Coronary artery (tissue), 2 donors: Measurements from ENCODE around the gene POLK.

Source experiments
- DNase-seq: peaks from one replicate; pipeline ENCODE4 v3.0.0-alpha.2; 2017; ENCODE audit warnings: low spot score
- H3K27ac ChIP-seq, 2 donors: fragments of 200-600 bp; sonication (generic); one replicate each; pipeline ENCODE4 v1.5.1; 2016 to 2019
- H3K4me3 ChIP-seq: fragments of 200-600 bp; sonication (generic); 2 replicates; pipeline ENCODE4 v1.5.1; 2016; ENCODE audit warnings: mild to moderate bottlenecking, moderate library complexity
- TF ChIP-seq, protein P1 (sequence below): fragments of 200-600 bp; sonication (generic); IDR thresholded peaks from one replicate; pipeline ENCODE4 v1.5.1; 2019; ENCODE audit warnings: antibody characterized with exemption

POLK gene

DNA sequence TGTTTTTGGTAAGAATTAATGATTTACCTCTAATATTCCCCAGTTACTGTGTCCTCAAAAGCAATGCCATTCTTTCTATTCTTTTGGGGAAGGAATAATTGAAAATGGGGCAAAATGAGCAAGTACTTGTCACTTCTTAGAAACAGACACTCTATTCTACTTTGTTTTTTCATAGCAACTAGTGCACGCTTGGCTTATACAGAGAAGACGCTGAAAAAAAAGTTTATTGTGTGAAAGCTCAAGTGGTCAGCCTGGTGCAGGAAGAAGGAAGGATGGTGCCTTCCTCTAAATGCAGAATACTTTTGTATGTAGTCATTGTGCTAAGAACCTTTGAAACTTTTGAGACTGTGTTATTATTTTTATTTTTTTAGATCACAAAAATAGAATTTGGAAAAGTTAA is 129.1 kb downstream of the POLK start:
- TF ChIP-seq, protein P1, sequence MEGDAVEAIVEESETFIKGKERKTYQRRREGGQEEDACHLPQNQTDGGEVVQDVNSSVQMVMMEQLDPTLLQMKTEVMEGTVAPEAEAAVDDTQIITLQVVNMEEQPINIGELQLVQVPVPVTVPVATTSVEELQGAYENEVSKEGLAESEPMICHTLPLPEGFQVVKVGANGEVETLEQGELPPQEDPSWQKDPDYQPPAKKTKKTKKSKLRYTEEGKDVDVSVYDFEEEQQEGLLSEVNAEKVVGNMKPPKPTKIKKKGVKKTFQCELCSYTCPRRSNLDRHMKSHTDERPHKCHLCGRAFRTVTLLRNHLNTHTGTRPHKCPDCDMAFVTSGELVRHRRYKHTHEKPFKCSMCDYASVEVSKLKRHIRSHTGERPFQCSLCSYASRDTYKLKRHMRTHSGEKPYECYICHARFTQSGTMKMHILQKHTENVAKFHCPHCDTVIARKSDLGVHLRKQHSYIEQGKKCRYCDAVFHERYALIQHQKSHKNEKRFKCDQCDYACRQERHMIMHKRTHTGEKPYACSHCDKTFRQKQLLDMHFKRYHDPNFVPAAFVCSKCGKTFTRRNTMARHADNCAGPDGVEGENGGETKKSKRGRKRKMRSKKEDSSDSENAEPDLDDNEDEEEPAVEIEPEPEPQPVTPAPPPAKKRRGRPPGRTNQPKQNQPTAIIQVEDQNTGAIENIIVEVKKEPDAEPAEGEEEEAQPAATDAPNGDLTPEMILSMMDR = no peak
- no peak for DNase-seq

DNA sequence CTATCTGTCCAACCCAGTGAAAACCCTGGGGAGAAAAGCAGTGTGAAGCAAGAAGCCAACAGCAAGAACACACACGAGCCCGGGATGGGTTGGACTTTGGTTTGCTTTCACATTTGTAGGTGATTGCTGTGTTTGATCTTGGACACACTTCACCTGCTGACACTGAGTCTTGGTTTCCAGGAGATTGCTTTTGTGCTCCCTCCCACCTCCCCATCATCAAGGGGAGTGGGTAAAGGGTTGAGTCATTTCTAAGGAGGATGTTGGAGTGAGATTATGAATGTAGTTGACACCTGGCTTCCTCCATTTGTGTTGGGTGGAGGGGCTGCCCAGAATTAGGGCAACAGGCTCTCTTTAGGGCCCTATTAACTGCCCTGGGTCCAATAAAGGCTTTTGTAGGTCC is 137.0 kb downstream of the POLK start:
- no peak overlapping the region for H3K27ac ChIP-seq
- TF ChIP-seq, protein P1 = no peak
- no peak overlapping the region for H3K4me3 ChIP-seq
- no peak for DNase-seq

More for the DNA sequence above, 129.1 kb downstream of the POLK start:
- no peak overlapping the region for H3K27ac ChIP-seq
- no peak overlapping the region for H3K4me3 ChIP-seq
